ENCODE results near the gene CRHR2.

The CRHR2 gene

DNA sequence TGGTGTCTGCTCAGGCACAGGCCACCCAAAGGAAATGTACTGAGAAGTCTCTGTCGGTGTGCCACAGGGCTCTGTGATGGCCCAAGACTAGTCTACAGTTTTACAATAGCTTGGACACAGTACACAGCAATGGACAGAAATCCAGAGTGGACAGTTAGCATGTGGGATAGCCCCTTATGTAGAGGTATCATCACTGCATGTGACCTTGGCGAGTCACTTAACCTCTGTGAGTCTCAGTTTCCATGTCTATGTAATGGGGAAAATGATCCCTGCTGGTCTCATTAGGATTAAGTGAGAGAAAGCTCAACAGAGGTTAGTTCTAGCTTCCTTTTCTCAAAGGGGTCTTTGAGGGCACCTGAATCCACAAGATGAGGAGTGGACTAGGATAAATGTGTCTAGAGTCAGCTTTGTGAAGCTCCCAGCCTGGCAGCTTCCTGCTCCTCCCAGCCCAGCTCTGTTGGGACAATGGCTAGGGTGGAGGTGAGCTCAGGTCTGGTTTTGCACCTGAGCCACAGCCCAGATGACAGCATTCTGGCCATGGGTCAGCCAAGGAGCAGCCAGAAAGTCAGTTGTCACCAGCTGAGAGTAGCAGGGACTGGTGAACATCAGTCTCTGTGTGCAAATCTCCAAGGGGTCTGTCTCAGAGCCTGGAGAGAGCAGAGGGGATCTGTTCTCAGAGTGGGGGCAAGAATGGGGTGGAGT lies 17.9 kb downstream of the CRHR2 start:
- DNase-seq (ENCODE audit: low read depth), result no peak
- TF ChIP-seq, protein P1, sequence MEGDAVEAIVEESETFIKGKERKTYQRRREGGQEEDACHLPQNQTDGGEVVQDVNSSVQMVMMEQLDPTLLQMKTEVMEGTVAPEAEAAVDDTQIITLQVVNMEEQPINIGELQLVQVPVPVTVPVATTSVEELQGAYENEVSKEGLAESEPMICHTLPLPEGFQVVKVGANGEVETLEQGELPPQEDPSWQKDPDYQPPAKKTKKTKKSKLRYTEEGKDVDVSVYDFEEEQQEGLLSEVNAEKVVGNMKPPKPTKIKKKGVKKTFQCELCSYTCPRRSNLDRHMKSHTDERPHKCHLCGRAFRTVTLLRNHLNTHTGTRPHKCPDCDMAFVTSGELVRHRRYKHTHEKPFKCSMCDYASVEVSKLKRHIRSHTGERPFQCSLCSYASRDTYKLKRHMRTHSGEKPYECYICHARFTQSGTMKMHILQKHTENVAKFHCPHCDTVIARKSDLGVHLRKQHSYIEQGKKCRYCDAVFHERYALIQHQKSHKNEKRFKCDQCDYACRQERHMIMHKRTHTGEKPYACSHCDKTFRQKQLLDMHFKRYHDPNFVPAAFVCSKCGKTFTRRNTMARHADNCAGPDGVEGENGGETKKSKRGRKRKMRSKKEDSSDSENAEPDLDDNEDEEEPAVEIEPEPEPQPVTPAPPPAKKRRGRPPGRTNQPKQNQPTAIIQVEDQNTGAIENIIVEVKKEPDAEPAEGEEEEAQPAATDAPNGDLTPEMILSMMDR (IDR thresholded peaks at IDR 0.05; ENCODE audit: insufficient read depth, low read depth, low read length, missing control alignments), result no peak
- H3K4me3 ChIP-seq (ENCODE audit: low read length), result no peak overlapping the region

DNA sequence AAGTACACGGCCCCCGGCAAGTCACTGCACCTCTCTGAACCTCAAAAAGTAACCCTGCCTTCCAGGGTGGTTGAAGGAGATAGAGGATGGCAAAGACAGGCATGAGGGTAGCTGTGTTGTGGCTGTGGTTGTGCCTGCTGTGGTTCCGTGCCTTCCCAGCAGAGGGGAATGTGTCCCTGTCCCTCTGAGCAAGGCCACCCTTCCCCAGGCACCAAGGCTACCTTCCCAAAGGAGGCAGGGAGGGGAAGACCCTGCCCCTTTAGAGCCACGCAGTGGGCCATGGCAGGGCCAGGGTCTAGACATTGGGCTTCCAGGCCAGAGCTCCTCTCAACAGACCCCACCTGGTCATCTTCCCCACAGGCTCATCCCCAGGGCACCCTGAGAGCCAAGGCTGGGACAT lies 18.8 kb downstream of the CRHR2 start:
- no peak for DNase-seq (ENCODE audit: low read depth)
- no peak overlapping the region for H3K4me3 ChIP-seq (ENCODE audit: low read length)
- TF ChIP-seq, protein P1 (IDR thresholded peaks at IDR 0.05; ENCODE audit: insufficient read depth, low read depth, low read length, missing control alignments), result no peak

DNA sequence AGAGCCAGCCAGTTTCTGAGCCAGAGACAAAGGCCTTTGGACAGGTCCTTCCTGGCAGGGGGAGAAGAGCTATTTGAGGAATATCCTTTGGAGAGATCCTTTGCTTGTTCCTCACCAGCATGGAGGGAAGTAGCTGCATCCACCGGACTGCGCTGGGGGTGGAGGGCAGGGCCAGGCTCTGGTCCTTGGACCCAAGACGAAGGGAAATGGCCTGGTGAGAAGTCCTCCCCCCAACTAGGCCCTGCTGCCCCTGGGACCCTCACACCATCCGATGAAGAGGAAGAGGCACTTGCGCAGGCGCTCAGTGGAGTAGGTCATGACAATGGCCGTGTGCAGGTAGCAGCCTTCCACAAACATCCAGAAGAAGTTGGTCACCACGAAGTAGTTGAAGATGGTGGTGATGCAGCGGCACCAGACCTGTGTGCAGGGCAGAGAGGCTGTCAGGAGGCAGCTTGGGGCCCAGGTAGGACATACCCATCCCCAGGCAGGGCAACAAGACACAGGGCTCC lies 19.8 kb downstream of the CRHR2 start:
- DNase-seq (ENCODE audit: low read depth), result no peak
- H3K4me3 ChIP-seq (ENCODE audit: low read length), result no peak overlapping the region
- TF ChIP-seq, protein P1 (IDR thresholded peaks at IDR 0.05; ENCODE audit: insufficient read depth, low read depth, low read length, missing control alignments), result no peak

DNA sequence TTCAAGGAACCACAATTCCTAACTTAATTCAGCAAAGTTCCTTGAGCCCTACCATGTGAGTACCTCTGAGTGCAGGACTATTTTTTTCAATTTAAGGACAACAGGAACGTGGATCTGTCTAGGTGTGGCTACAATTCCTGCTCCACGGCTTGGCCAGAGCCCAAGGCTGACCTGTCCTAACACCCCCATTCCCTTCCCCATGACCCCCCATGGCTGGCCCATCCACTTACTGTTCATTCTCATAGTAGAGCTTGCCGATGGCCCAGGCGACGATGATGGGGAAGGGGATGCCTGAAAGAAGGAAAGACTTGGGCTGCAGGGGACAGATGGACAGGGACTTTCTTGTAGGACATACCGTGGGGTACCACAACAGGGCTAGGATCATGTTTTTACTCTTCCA lies 20.3 kb downstream of the CRHR2 start:
- TF ChIP-seq, protein P1 (IDR thresholded peaks at IDR 0.05; ENCODE audit: insufficient read depth, low read depth, low read length, missing control alignments), result no peak

DNA sequence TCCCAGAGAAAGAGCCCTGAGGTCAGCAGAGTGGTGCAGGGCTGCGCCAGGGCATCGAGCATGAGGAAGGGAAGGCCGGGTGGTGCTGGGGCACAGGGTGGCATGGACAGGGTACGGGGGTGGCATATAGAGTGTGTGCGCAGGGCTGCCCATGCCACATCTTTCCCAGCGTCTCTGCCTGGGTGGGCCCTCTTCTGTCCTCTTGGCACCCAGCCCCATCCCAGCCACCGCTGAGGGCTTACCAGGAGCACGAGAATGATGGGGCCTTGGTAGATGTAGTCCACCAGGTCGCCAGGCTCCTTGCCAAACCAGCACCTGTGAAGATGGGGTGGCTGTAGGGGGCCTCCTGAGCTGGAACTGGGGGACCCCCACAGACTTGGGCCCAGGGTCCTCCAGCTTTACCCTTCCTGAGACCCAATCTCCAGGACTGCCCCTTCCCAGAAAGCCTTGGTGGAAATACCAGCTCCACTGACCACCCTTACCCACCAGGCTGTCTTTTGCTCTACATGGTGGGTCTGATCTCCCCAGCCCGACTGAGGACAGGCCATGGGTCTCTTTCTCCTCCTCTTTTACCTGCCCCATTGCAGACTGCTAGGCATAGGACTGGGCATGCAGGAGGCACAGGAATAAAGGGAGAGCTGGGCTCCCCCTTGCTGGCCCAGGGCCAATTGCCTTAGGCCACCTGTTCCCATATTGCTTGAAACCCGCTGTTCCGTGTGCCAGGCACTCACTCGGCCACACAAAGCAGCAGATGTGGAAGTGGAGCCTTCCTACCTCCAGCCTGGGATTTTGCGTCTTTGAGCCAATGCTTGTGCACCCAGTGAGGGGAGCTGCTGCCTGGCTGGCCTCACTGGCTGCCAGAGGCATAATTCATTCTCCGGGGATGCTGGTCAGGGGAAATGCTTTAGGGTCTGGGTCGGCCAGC lies 21.7 kb downstream of the CRHR2 start:
- DNase-seq (ENCODE audit: low read depth), result no peak
- TF ChIP-seq, protein P1 (IDR thresholded peaks at IDR 0.05; ENCODE audit: insufficient read depth, low read depth, low read length, missing control alignments), result no peak

More for the DNA sequence above, 20.3 kb downstream of the CRHR2 start:
- H3K4me3 ChIP-seq (ENCODE audit: low read length), result no peak overlapping the region
- no peak for DNase-seq (ENCODE audit: low read depth)

DNA sequence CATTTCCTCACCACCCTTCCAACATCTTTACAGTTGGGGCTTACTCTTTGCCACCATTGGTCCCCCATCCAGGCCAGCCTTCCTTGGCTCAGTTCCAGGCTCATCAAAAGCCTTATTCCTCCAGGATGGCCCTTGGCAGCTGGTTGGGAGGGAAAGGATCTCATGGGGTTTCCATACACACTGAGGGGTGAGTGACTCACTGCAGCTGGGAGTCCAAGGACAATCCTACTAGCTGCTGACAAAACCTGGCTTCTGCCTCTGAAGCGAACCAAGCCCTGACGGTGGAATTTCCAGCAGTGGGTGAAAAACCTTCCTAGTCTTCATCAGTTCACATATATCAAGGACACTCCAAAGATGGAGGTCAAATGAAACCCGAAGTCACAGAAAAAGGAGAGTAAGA lies 22.9 kb downstream of the CRHR2 start:
- no peak for DNase-seq (ENCODE audit: low read depth)
- TF ChIP-seq, protein P1 (IDR thresholded peaks at IDR 0.05; ENCODE audit: insufficient read depth, low read depth, low read length, missing control alignments), result no peak
- H3K4me3 ChIP-seq (ENCODE audit: low read length), result no peak overlapping the region

More for the DNA sequence above, 21.7 kb downstream of the CRHR2 start:
- H3K4me3 ChIP-seq (ENCODE audit: low read length), result no peak overlapping the region

Data from epithelial cell of esophagus (primary cell).